HG03095 (cell line): ENCODE results near the gene WDR82.
"Not testable (repeated sequence)": the region's sequence is repeated elsewhere in the genome, so short reads cannot be mapped to it uniquely, and the experiment has no call there.

Experiments
- ATAC-seq: cut with Tn5 transposase; IDR thresholded peaks from one replicate; pipeline ENCODE4 v1.9.1; 2021; ENCODE audit warnings: moderate library complexity; ENCODE audit not compliant: unreplicated experiment

The WDR82 gene

GRCh38 chr3:52290596-52291507 lies 12.4 kb upstream of the WDR82 start:
- ATAC-seq: no peak

- no peak for ATAC-seq
Observed at GRCh38 chr3:52289747-52290595, 11.5 kb upstream of the WDR82 start.

- ATAC-seq: no peak
Observed at GRCh38 chr3:52289338-52289746, 10.9 kb upstream of the WDR82 start.

GRCh38 chr3:52288674-52289073 lies 10.2 kb upstream of the WDR82 start:
- ATAC-seq: no peak

- no peak for ATAC-seq
Observed at GRCh38 chr3:52286777-52287110, 8.3 kb upstream of the WDR82 start.

- not testable (repeated sequence) for ATAC-seq
Observed at GRCh38 chr3:52284051-52284450, 5.6 kb upstream of the WDR82 start.

- ATAC-seq: no peak
Observed at GRCh38 chr3:52283306-52283705, 4.9 kb upstream of the WDR82 start.

- no peak for ATAC-seq
Observed at GRCh38 chr3:52281981-52282801, 3.7 kb upstream of the WDR82 start.

- no peak for ATAC-seq
Observed at GRCh38 chr3:52280050-52280461, 1.6 kb upstream of the WDR82 start.

GRCh38 chr3:52279596-52279995 lies 1.1 kb upstream of the WDR82 start:
- ATAC-seq: no peak

- ATAC-seq: peak; percentile 47
Observed at GRCh38 chr3:52277972-52278509, 408 bp downstream of the WDR82 start.

- ATAC-seq: no peak
Observed at GRCh38 chr3:52277071-52277964, 1.1 kb downstream of the WDR82 start.

GRCh38 chr3:52274781-52275180 lies 3.7 kb downstream of the WDR82 start:
- ATAC-seq: not testable (repeated sequence)

- no peak for ATAC-seq
Observed at GRCh38 chr3:52272831-52273230, 5.6 kb downstream of the WDR82 start.

- ATAC-seq: not testable (repeated sequence)
Observed at GRCh38 chr3:52272172-52272571, 6.3 kb downstream of the WDR82 start.

GRCh38 chr3:52270252-52270754 lies 8.1 kb downstream of the WDR82 start:
- no peak for ATAC-seq

- no peak for ATAC-seq
Observed at GRCh38 chr3:52269776-52270175, 8.7 kb downstream of the WDR82 start.

- ATAC-seq: no peak
Observed at GRCh38 chr3:52268036-52268435, 10.4 kb downstream of the WDR82 start.

- ATAC-seq: no peak
Observed at GRCh38 chr3:52265387-52265786, 13.1 kb downstream of the WDR82 start.

GRCh38 chr3:52262447-52262846 lies 16.0 kb downstream of the WDR82 start:
- no peak for ATAC-seq
